Lower leg skin (tissue), 3 donors: ENCODE results near the gene MTA3.

ENCODE experiments used
- POLR2A ChIP-seq, 2 donors: fragments of 450-650 bp; IDR thresholded peaks; one replicate each; pipeline ENCODE4 v1.6.1; 2016 to 2017; ENCODE audit warnings: antibody characterized with exemption in 2 of 2, mild to moderate bottlenecking in 1 of 2, moderate library complexity in 1 of 2
- TF ChIP-seq, protein P1 (sequence below), 3 donors: fragments of 450-650 bp; IDR thresholded peaks; one replicate each; pipeline ENCODE4 v1.5.1; 2016; ENCODE audit warnings: antibody characterized with exemption in 3 of 3, mild to moderate bottlenecking in 3 of 3, moderate library complexity in 2 of 3

DNA sequence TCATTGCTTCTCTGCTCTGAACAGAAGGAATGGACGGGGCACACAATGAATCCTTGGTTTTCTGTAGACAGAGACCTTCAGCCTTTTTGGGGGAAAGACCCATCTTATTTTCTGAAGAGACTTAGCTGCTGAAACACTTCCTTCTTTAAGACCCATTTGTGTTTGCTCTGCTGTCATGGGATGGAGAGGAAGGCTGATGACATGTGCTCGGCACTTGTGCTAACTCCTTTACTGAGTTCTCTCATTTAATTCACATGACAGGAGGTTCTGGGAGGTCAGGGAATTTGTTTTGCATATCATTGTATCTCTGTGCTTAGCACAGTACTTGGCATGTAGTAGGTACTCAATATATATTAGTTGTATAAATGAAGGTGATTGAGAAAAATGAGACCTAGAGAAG, 156.5 kb downstream of the MTA3 start:
- no peak for TF ChIP-seq POLR2A (IDR thresholded peaks at IDR 0.05)
- TF ChIP-seq, protein P1, sequence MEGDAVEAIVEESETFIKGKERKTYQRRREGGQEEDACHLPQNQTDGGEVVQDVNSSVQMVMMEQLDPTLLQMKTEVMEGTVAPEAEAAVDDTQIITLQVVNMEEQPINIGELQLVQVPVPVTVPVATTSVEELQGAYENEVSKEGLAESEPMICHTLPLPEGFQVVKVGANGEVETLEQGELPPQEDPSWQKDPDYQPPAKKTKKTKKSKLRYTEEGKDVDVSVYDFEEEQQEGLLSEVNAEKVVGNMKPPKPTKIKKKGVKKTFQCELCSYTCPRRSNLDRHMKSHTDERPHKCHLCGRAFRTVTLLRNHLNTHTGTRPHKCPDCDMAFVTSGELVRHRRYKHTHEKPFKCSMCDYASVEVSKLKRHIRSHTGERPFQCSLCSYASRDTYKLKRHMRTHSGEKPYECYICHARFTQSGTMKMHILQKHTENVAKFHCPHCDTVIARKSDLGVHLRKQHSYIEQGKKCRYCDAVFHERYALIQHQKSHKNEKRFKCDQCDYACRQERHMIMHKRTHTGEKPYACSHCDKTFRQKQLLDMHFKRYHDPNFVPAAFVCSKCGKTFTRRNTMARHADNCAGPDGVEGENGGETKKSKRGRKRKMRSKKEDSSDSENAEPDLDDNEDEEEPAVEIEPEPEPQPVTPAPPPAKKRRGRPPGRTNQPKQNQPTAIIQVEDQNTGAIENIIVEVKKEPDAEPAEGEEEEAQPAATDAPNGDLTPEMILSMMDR (IDR thresholded peaks at IDR 0.05) = no peak
